ENCODE measurements around the gene HECTD1.
"Not testable (repeated sequence)": the region's sequence is repeated elsewhere in the genome, so short reads cannot be mapped to it uniquely, and the experiment has no call there.

HECTD1 gene

DNA sequence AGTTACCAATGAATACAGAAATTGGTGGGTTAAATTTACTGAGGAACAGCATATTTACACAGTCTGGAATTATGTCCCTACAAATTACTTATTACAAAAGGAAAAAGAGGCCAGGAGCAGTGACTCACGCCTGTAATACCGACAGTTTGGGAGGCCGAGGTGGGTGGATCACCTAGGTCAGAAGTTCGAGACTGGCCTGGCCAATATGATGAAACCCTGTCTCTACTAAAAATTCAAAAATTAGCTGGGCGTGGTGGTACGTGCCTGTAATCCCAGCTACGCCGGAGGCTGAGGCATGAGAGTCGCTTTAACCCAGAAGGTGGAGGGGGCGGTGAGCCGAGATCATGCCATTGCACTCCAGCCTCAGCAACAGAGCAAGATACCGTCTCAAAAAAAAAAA lies 52.6 kb downstream of the HECTD1 start:
- DNase-seq (ENCODE audit: low read depth in 2 of 2), result no peak

DNA sequence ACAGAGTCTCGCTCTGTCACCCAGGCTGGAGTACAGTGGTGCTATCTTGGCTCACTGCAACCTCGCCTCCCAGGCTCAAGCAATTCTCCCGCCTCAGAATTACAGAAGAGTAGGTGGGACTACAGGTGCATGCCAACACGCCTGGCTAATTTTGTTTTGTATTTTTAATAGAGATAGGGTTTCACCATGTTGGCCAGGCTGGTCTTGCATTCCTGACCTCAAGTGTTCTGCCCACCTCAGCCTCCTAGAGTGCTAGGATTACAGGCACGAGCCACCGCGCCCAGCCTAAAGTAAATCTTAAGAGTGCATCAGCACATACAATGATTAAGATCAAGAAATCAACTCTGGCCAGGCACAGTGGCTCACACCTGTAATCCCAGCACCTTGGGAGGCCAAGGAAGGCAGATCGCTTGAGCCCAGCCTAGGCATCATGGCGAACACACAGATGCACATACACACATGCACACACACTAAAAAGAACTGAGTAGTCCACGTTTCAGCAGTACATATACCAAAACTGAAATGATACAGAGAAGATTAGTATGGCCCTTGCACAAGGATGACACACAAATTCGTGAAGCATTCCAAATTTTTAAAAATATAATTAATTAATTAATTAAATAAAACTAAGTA lies 65.0 kb downstream of the HECTD1 start:
- no peak for DNase-seq (ENCODE audit: low read depth in 2 of 2)

DNA sequence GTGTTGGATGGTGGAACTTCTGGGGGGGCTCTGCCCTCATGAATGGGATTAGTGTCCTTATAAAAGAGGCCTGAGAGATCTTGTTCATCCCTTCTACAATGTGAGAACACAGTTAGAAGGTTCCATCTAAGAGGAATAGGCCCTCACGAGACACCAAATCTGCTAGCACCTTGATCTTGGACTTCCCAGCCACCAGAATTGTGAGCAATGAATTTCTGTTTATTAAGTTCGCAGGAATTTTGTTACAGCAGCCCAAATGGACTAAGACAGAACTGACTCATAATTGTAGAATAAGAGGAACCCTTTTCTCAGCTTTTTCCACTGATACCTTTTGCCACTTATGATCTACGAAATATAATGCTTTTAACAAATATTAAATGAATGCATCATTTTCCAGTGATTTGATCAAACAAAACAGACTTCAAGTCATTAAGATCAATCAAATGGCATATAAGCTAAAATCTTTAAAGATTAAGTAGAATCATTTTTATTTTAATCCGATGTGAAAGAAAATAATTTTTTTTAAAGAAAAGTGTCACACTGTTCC lies 68.2 kb downstream of the HECTD1 start:
- DNase-seq (ENCODE audit: low read depth in 2 of 2), result no peak

DNA sequence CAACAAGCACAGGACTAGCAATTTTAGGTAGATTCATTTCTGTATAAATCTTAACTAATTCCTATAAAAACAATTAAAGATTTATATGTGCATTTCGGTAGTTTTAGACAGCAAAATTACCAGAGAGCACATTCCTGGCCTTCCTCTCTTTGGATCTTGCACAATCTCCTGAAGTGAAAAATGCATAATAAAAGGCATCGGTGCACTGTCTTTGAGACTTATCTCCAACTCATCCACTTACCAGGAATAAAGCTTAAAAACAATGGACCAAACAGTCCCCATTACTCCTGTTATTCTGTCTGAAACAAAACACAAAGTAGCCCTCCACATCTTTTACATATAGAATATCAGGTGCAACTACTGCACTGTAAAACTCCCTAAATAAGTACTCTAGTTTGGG lies 69.3 kb downstream of the HECTD1 start:
- DNase-seq (ENCODE audit: low read depth in 2 of 2), result no peak

DNA sequence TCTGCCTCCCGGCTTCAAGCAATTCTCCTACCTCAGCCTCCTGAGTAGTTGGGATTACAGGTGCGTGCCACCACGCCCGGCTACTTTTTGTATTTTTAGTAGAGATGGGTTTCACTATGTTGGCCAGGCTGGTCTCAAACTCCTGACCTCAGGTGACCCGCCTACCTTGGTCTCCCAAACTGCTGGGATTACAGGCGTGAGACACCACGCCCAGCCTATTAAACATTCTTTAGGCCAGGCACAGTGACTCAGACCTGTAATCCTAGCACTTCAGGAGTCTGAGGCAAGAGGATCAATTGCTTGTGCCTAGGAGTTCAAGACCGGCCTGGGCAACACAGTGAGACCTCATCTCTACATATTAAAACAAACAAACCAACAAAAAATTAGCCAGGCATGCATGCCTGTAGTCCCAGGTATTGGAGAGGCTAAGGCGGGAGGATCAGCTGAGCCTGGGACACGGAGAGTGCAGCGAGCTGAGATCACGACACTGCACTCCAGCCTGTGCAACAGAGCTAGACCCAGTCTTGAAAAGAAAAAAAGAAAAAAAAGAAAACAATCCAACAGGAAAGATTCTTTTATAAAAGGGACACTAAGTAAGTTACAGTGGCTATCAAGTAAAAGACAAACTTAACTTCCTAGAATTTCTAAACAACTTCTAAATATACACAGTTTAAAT lies 70.2 kb downstream of the HECTD1 start:
- DNase-seq (ENCODE audit: low read depth in 2 of 2), result no peak

DNA sequence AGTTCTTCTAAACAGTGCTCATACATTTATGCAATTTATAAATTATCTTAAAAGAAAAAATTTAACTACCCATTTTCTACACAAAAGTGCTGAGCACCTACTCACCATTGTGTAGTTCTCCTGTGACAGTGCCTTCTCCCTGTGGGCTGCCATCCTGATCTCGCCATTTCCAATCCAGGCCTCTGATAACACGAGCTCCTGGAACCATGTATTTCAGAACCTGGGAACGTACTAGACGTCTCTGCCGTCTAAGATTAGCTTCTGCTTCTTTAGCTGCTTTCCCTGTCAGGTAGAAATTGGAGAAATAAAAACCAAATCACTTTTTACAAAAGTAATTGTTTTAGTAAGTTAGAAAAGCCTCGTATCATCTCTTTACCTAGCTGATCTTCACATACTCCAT lies 74.5 kb downstream of the HECTD1 start:
- no peak for DNase-seq (ENCODE audit: low read depth in 2 of 2)

DNA sequence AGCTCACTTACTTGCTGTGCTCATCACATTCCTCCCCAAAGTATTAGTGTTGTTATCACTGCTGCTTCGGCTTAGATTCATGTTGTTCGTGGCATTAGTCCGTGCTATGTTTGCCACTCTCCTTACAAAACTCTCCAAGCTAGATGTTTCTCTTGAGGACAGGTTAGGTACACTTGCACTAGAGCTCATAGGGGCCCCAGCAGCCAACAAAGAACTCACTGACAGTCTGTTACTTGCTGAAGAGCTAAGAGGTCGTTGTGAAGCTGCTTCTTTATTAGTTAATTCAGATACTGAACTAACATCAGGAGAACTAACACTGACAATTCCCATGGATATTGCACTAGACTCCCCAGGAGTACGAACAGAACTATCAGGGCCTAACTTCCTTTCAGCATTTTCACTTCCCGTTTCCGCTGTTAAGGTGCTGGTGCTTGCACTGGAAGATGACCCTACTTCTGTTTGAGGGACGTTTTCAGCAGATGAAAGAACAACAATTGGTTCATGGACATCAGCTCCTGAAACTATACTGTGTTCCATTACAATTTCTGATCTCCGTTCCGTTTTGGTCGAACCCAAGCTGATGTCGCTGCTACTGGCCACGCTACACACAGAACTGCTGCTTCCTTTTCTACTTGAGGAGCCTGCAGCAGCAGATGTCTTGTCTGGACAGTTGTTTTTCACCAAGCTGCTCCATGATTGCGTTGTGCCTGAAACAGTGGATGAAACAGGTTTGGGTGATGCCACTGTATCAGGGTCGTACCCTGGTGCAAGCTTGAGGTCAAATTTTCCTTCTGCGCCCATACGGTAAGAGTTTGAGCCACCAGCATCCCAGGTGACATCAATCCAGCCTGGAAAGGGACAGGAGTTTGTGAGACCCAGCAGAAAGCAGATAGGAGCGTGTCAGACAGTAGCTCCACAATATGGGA lies 78.7 kb downstream of the HECTD1 start:
- no peak for DNase-seq (ENCODE audit: low read depth in 2 of 2)

DNA sequence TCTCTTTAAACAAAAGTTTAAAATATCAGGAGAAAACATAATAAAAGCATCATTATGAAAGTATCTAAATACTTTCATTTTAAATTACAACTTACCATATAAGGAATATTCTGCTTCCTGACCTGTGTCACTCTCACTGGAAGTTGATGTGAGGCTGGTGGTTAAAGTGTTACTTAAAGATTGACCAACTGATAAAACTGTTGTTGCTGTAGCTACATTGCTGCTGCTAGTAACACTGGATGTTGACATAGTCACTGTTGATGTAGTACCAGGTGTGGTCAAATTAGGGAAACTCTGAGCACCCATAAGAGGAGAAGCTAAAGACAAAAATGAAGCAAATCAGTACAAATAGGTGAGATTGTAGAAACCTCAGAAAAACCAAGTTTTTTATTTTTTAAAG lies 79.9 kb downstream of the HECTD1 start:
- no peak for DNase-seq (ENCODE audit: low read depth in 2 of 2)

DNA sequence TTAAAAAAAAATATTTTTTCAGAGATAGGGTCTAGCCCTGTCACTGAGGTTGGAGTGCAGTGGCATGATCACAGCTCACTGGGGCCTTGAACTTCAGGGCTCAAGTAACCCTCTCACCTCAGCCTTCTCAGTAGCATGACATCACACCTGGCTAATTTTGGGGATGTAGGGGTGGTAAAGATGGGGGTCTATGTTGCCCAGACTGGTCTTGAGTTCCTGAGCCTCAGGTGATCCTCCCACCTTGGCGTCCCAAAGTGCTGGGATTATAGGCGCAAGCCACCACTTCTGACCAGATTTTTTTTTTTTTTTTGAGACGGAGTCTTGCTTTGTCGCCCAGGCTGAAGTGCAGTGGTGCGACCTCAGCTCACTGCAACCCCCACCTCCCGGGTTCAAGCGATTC lies 80.9 kb downstream of the HECTD1 start:
- no peak for DNase-seq (ENCODE audit: low read depth in 2 of 2)

DNA sequence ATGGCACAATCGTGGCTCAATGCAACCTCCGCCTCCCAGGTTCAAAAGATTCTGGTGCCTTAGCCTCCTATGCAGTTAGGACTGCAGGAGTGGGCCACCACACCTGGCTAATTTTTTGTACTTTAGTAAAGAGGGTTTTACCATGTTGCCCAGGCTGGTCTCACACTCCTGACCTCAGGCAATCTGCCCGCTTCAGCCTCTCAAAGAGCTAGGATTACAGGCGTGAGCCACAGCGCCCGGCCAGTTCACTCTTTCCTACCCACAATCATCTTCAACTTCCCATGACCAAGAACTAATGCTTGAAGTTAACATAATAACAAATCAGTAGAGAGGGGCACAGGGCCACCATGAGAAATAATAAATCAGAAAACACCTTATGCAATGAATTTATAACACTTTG lies 82.4 kb downstream of the HECTD1 start:
- no peak for DNase-seq (ENCODE audit: low read depth in 2 of 2)

DNA sequence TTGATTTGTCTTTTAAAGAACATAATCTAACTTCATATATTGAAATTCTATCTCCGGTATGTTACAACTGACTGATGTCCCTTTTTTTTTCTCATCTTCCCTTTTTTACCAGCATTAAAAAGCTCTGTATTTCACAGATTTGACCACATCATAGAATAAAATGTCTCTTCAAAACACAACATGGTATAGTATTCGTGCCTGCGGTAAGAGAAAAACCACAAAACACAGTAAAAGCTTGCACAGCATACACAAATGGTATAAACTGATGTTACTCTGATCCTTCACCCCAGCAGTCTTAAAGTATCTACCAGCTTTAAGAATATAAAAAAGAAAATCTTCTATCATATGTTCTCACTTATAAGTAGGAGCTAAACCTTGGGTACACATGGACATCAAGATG lies 83.4 kb downstream of the HECTD1 start:
- peak; percentile 12 to 16 for DNase-seq (ENCODE audit: low read depth in 2 of 2)

DNA sequence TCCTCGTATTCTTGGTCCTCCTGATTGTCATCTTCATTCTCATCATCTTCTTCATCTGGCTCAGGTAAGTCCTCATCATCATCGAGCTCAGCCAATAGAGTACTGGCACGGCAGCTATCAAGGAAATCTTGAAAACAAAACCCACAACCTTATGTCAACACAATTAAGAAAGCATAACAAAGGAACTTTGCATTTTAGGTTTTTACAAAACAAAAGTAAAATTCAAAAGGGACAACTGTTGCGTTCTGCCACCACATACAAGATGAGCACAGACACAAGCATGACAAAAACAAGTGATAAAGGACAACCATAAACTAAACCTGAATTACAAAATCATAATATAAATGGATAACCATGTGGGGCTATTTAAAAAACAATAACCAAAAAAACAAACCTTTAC lies 84.7 kb downstream of the HECTD1 start:
- DNase-seq (ENCODE audit: low read depth in 2 of 2), result no peak

DNA sequence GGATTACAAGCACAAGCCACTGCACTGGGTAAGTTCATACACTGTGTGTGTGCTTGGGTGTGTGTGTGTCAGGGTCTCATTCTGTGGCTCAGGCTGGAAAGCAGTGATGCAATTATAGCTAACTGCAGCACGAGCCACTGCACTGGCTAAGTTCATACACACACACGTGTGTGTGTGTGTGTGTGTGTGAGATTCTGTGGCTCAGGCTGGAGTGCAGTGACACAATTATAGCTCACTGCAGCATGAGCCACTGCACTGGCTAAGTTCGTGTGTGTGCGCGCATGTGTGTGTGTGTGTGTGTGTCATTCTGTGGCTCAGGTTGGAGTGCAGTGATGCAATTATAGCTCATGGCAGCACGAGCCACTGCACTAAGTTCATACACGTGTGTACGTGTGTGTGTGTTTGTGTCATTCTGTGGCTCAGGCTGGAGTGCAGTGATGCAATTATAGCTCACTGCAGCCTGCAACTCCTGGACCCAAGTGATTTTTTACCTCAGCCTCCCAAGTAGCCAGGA lies 85.4 kb downstream of the HECTD1 start:
- DNase-seq (ENCODE audit: low read depth in 2 of 2), result no peak

DNA sequence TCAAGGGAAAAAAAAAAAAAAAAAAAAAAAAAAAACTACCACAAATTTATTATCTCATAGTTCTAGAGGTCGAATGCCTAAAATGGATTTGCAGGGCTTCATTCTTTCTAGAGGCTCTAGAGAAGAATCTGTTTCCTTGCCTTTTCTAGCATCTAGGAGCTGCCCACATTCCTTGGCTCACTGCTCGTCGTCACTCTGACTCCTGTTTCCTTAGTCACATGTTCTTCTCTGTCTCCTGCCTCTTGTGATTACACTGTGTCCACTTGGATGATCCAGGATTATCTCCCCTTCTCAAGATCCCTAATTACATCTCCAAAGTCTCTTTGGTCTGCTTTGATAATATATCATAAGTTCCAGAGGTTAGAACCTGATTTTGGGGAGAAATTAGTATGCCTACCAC lies 88.7 kb downstream of the HECTD1 start:
- no peak for DNase-seq (ENCODE audit: low read depth in 2 of 2)

DNA sequence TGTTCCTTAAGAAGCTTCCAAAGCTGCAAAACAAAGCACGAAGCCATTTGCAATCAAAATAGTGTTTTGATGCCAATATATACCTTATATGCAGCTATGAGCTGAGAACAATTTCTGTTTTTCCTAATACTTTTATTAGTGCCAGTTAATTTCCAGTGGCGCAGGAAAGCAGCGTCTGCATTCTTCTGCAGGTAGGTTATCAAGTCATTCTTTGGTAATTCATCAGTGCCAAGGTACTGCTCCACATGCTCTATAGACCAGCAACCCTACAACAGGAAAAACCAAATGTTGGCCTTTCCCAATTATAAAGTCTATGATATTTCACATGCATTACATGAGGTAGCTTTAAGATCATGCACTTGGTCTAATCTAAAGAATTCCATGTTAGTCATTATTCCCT lies 93.8 kb downstream of the HECTD1 start:
- DNase-seq (ENCODE audit: low read depth in 2 of 2), result no peak

DNA sequence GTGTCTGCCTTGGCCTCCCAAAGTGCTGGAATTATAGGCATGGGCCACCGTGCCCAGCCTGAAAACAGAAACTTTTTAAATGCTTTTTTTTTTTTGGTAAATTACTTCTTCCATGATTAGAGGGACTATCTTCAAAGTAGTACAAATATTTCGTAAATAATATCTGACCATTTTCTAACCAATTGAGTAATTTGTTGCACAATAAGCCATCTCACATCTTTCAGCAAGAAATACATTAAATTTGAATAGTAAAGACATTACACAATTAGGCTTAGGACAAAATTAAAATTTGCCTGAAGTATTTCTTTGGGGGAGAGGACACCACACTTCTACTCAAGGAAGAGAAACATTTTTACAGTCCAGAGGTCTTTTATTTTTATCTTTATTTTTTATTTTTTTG lies 96.7 kb downstream of the HECTD1 start:
- DNase-seq (ENCODE audit: low read depth in 2 of 2), result no peak

DNA sequence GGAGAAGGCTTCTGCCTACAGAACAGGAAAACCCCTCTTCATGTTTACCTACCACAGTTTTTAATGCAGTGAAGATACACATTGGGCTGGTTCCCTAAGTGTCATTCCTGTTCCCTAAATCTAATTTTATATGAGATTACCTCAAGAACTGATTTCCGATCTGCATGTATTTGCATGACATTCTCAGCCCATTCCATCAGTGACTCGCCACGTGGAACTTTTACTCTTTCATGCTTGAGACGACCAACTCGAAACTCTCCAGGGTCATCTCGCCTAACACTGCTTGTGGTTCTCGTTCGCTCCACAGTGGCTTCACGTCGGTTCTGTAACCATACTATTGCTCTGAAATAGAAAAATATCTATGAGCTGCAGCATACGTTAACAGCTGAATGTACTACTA lies 98.3 kb downstream of the HECTD1 start:
- no peak for DNase-seq (ENCODE audit: low read depth in 2 of 2)

DNA sequence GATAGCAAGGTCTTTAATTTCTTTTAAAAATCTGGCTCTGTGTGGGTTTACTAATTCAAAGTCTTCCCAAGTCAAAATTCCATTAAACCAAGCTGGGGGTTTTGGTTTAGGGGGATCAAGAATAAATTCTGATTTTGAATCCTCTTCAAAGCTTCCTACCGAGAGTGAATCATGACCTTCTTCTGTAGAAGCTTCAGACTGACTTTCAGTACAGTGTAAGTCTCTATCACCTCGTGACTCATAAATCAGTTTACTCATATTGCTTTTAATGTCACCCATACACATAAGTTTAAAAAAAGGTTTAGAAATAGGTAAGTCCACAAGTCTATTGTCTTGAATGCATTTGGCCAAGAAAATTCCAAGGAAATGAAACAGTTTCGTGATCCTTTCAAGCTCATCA lies 100.8 kb downstream of the HECTD1 start:
- DNase-seq (ENCODE audit: low read depth in 2 of 2), result no peak

DNA sequence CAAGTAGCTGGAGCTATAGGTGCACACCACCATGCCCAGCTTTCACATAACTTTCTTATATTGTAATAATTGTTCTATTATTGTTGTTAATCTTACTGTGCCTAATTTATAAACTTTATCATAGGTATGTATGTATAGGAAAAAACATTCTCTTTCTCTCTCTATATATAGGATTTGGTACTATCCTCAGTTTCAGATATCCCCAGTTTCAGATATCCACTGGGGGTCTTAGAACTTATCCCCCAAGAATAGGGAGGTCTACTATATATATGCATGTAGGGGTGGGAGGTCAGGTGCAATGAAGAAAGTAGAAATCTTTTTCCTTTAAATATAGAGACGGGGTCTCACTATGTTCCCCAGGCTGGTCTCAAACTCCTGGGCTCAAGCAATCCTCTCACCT lies 110.5 kb downstream of the HECTD1 start:
- no peak for DNase-seq (ENCODE audit: low read depth in 2 of 2)

DNA sequence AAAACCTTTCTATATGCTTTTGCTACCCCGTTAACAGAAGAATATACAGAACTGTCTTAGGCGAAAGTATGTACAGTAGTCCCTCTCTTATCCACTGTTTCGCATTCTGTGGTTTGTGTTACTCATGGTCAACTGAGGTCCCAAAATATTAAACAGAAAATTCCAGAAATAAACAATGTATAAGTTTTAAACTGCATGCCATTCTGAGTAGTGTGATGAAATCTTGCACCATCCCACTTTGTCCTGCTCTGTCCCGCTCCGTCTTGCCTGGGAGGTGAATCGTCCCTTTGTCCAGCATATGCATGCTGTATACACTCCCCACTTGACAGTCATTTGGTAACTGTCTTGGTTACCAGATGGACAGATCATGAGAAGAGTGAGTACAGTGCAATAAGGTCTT lies 111.3 kb downstream of the HECTD1 start:
- peak in 1 of 2 experiments; percentile 6 for DNase-seq (ENCODE audit: low read depth in 2 of 2)

DNA sequence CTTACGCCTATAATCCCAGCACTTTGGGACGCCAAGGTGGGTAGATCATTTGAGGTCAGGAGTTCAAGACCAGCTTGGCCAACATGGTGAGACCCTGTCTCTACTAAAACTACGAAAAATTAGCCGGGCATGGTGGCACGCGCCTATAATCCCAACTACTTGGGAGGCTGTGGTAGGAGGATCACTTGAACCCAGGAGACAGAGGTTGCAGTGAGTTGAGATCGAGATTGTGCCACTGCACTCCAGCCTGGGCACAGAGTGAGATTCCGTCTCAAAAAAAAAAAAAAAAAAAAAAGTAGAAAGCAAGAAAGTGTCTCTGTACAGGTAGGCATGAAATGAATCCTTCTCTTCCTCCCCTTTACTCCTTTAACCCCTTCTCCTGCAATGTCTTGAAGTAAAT lies 111.8 kb downstream of the HECTD1 start:
- not testable (repeated sequence) for DNase-seq (ENCODE audit: low read depth in 2 of 2)
